Activated CD4-positive, alpha-beta memory T cell treated with anti-CD3 and anti-CD28 coated beads for 36 hours (primary cell): Measurements from ENCODE around the gene SPATA31A7. TPM values are rescaled to one million over a fixed set of nuclear protein-coding genes. Genes with fewer than 3 reads are reported as not detected.
"Not testable (repeated sequence)": the region's sequence is repeated elsewhere in the genome, so short reads cannot be mapped to it uniquely, and the experiment has no call there.

Experiments used
- CTCF ChIA-PET: fragments of 350-600 bp; sonication (Branson Sonifier 250); formaldehyde crosslinking; loops from one replicate; lab custom pipeline; 2021; ENCODE audit warnings: antibody characterized with exemption, inconsistent platforms; lab: Charles Lee
- POLR2A ChIA-PET: fragments of 350-600 bp; sonication (Branson Sonifier 250); formaldehyde crosslinking; loops from one replicate; lab custom pipeline; 2021; ENCODE audit warnings: antibody characterized with exemption; lab: Charles Lee
- DNase-seq: peaks from one replicate; pipeline ENCODE4 v3.0.0-alpha.2; 2020
- H3K27ac Mint-ChIP-seq: one replicate; pipeline ENCODE4 v1.8.0; 2021; ENCODE audit warnings: mixed read lengths
- H3K27me3 Mint-ChIP-seq: one replicate; pipeline ENCODE4 v1.8.0; 2021; ENCODE audit warnings: mixed read lengths
- H3K36me3 Mint-ChIP-seq: one replicate; pipeline ENCODE4 v1.8.0; 2021; ENCODE audit warnings: mixed read lengths
- H3K4me1 Mint-ChIP-seq: one replicate; pipeline ENCODE4 v1.8.0; 2021; ENCODE audit warnings: low read depth, mixed read lengths
- H3K4me3 Mint-ChIP-seq: one replicate; pipeline ENCODE4 v1.8.0; 2021; ENCODE audit warnings: mild to moderate bottlenecking, mixed read lengths
- H3K9me3 Mint-ChIP-seq: one replicate; pipeline ENCODE4 v1.8.0; 2021; ENCODE audit warnings: mixed read lengths
- intact Hi-C: fragments of 100-400 bp; cut with micrococcal nuclease; formaldehyde crosslinking; loops from one replicate; pipeline ENCODE4 v1.15.1; 2023
- total RNA-seq, 2 experiments: library from RNA; stranded (reverse); gene quantifications; one replicate each; pipeline ENCODE4 v1.2.3, GENCODE V29; 2021

Gene SPATA31A7
- not detected for total RNA-seq

DNA sequence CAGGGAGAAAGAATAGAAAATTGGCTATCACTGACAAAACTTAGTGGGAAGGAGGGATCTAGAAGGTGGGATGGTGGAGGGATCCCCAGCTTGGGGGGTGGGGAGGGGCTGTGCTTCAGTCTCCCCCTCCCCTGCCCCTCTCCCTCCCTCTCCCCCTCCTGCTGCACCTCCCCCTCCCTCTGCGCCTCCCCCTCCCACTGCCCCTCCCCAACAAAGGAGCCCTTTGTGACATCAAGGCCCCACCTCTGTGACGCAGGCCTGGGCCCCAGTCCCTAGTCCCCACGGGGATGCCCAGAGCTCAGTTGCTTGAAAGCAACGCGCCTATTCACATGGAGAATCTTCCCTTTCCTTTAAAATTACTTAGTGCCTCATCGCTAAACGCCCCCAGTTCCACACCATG is at the start of gene SPATA31A7:
Gene SPATA31A7 (plus strand): TSS at position 301 of the 400 bp plus-strand sequence. CDS start 29 bp downstream, at position 330.
- H3K9me3 Mint-ChIP-seq, H3K4me1 Mint-ChIP-seq, H3K27me3 Mint-ChIP-seq, H3K27ac Mint-ChIP-seq, intact Hi-C loops, POLR2A ChIA-PET, H3K4me3 Mint-ChIP-seq, DNase-seq, CTCF ChIA-PET, H3K36me3 Mint-ChIP-seq: not testable (repeated sequence)

DNA sequence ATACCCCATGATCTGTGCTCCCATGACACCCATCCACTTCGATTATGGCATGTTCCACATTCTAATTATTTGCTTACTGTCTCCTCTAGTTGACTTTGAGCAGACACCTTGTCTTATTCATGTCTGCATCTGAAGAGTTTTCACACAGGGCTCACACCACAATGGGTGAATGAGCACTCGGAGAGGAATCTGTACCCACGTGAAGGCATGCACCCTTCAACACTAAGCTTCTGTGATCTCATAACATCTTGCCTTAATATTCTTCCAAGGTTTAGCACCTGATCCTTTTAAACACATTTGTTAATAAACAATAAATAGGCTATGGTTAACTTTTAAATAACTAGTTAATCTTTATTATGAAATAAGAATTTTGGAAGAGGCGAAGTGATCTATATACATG is 36.6 kb downstream of the SPATA31A7 start:
- CTCF ChIA-PET, intact Hi-C loops, H3K27ac Mint-ChIP-seq, DNase-seq, H3K4me3 Mint-ChIP-seq, H3K27me3 Mint-ChIP-seq, H3K4me1 Mint-ChIP-seq, H3K9me3 Mint-ChIP-seq, H3K36me3 Mint-ChIP-seq, POLR2A ChIA-PET: not testable (repeated sequence)
